ENCODE results near the gene CACNA2D4. TPM values are rescaled to one million over a fixed set of nuclear protein-coding genes. Genes with fewer than 3 reads are reported as not detected.

Gene CACNA2D4
- total RNA-seq, 1 donor from 2014 or later: not detected

GRCh38 chr12:1797991-1798640, 120.3 kb downstream of the CACNA2D4 start:
- Mint-ChIP-seq H3K36me3 (ENCODE audit: unreplicated experiment) (no peaks in the 10 kb centered on the region), H3K27ac (ENCODE audit: unreplicated experiment) (no peak overlapping the region), H3K27me3 (ENCODE audit: unreplicated experiment) (no peaks in the 10 kb centered on the region), H3K9me3 (ENCODE audit: unreplicated experiment) (no peaks in the 10 kb centered on the region), H3K4me3 (ENCODE audit: unreplicated experiment) (no peak overlapping the region), H3K4me1 (ENCODE audit: unreplicated experiment) (peaks cover 12% of the 10 kb centered on the region)
- TF ChIP-seq, protein P1, sequence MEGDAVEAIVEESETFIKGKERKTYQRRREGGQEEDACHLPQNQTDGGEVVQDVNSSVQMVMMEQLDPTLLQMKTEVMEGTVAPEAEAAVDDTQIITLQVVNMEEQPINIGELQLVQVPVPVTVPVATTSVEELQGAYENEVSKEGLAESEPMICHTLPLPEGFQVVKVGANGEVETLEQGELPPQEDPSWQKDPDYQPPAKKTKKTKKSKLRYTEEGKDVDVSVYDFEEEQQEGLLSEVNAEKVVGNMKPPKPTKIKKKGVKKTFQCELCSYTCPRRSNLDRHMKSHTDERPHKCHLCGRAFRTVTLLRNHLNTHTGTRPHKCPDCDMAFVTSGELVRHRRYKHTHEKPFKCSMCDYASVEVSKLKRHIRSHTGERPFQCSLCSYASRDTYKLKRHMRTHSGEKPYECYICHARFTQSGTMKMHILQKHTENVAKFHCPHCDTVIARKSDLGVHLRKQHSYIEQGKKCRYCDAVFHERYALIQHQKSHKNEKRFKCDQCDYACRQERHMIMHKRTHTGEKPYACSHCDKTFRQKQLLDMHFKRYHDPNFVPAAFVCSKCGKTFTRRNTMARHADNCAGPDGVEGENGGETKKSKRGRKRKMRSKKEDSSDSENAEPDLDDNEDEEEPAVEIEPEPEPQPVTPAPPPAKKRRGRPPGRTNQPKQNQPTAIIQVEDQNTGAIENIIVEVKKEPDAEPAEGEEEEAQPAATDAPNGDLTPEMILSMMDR (IDR thresholded peaks at IDR 0.05): no peak
- DNase-seq (ENCODE audit: extremely low spot score, unreplicated experiment): peak; percentile 84

DNA sequence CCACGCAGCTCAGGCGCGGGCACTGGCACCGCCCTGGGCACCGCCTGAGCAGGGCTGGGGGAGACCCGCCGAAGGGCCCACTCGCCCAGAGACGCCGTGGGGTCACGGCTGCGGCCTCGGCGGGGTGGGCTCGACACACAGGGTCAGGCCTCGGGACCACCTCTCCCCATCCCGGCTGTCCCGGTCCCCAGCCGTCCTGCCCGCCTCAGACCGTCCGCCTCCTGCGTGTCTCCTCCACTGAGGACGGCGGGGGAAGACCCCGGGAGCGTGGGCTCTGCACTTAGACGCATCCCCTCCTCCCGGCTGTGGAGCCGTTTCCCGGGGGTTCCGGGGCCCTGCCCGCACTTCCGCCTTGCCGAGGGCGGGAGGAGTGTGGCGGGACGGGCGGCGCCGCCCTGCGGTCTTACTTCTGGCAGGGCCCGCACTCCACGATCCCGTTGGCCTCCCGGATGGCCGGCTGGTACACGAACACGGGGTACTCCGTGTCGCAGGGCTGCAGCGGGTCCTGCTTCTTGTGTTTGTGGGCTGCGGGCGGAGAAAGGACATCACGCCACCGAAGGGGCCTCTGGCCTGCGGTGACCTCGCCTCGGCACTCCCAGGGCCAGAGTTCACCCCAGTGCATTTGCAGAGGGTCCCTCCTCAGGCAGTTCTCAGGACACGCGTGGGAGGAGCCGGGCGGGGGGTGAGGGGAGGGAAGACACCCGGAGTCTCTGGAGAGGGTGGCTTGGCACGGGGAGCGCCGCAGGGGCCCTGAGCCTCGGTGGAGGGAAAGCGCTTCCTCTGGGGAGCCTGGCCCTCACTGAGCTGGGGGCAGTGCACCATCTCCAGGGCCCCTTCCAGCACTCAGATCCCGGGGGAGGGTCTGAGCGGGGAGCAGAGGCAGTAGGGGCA, 121.2 kb downstream of the CACNA2D4 start:
- Mint-ChIP-seq H3K36me3 (ENCODE audit: unreplicated experiment) (no peaks in the 10 kb centered on the region), H3K4me1 (ENCODE audit: unreplicated experiment) (peaks cover 12% of the 10 kb centered on the region), H3K27me3 (ENCODE audit: unreplicated experiment) (no peaks in the 10 kb centered on the region), H3K4me3 (ENCODE audit: unreplicated experiment) (no peak overlapping the region), H3K27ac (ENCODE audit: unreplicated experiment) (no peak overlapping the region), H3K9me3 (ENCODE audit: unreplicated experiment) (no peaks in the 10 kb centered on the region)
- peak; percentile 82 for DNase-seq (ENCODE audit: extremely low spot score, unreplicated experiment)
- TF ChIP-seq, protein P1 (IDR thresholded peaks at IDR 0.05): no peak

GRCh38 chr12:1796515-1797010, 121.9 kb downstream of the CACNA2D4 start:
- DNase-seq (ENCODE audit: extremely low spot score, unreplicated experiment): no peak
- no peaks in the 10 kb centered on the region for H3K9me3 Mint-ChIP-seq (ENCODE audit: unreplicated experiment)
- H3K27ac Mint-ChIP-seq (ENCODE audit: unreplicated experiment): no peak overlapping the region
- no peaks in the 10 kb centered on the region for H3K27me3 Mint-ChIP-seq (ENCODE audit: unreplicated experiment)
- H3K4me3 Mint-ChIP-seq (ENCODE audit: unreplicated experiment): no peak overlapping the region
- H3K36me3 Mint-ChIP-seq (ENCODE audit: unreplicated experiment): no peaks in the 10 kb centered on the region
- H3K4me1 Mint-ChIP-seq (ENCODE audit: unreplicated experiment): peaks cover 12% of the 10 kb centered on the region
- TF ChIP-seq, protein P1 (IDR thresholded peaks at IDR 0.05): no peak

DNA sequence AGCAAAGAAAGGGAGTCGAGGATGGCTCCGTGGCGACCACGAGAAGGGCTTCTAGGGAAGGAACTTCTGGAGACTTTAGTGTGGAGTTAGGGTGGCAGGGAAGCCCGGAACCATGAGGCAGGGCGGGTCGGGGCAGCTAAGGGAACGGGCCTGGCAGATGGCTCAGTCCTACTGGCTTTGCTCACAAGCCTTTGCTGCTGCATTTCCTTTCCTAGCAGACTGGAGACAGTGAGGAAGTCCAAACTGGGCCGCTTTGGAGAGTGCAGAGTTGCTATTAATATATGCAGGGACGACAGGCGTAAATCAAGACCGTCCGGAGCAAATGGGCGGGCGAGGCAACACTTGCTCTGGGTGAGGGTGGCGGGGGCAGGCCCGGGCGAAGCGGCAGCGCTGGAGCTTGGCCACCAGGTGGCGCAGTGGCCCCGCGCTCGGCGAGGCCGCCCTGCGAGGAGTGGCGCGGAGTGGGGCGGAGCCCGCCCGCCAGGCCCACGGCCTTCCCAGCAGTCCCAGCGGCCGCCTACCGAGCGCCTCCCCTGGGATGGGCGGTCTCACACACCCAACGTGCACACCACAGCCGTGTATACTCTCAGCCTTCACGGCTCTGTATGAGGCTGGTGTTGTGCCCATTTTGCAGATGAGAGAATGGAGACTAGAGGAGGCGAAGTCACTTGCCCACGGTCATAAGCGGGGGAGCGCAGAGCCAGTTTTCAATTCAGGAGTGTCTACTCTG, 122.5 kb downstream of the CACNA2D4 start:
- Mint-ChIP-seq H3K36me3 (ENCODE audit: unreplicated experiment) (no peaks in the 10 kb centered on the region), H3K4me3 (ENCODE audit: unreplicated experiment) (no peak overlapping the region), H3K27me3 (ENCODE audit: unreplicated experiment) (no peaks in the 10 kb centered on the region), H3K4me1 (ENCODE audit: unreplicated experiment) (peaks cover 9% of the 10 kb centered on the region), H3K9me3 (ENCODE audit: unreplicated experiment) (no peaks in the 10 kb centered on the region), H3K27ac (ENCODE audit: unreplicated experiment) (no peak overlapping the region)
- TF ChIP-seq, protein P1 (IDR thresholded peaks at IDR 0.05): peak; percentile 100
- peak; percentile 93 for DNase-seq (ENCODE audit: extremely low spot score, unreplicated experiment)

All from osteocyte (in vitro differentiated cells).